ENCODE measurements around the gene COA1.

DNA sequence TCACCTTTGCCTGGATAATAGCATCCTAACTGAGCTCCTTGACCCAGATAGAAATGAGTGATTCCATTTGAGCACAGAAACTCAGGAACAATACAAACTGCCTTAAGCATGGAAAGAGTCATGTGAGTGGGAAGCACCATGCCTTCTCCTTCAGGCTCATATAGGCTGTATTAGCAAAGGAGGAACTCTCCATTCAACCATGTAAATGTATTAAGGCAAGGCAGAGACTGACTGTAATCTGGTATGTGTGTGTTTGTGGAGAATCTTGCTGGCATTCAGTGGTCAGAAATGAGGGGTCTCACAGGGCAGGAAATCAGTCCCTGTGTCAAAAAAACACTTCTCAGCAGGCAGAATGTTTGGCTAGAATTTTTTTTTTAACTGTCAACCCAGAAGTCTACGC is 40.2 kb downstream of the COA1 start:
- TF ChIP-seq MXI1 (conservative IDR thresholded peaks at IDR 0.05; ENCODE audit: poor library complexity, severe bottlenecking) (no peak), EZH2 (IDR thresholded peaks at IDR 0.05; ENCODE audit: borderline replicate concordance, insufficient read depth, low read length, poor library complexity, severe bottlenecking) (no peak), EP300 (conservative IDR thresholded peaks at IDR 0.05; ENCODE audit: poor library complexity, severe bottlenecking) (no peak), POLR2AphosphoS5 (IDR thresholded peaks at IDR 0.05) (no peak)
- TF ChIP-seq, protein P1, sequence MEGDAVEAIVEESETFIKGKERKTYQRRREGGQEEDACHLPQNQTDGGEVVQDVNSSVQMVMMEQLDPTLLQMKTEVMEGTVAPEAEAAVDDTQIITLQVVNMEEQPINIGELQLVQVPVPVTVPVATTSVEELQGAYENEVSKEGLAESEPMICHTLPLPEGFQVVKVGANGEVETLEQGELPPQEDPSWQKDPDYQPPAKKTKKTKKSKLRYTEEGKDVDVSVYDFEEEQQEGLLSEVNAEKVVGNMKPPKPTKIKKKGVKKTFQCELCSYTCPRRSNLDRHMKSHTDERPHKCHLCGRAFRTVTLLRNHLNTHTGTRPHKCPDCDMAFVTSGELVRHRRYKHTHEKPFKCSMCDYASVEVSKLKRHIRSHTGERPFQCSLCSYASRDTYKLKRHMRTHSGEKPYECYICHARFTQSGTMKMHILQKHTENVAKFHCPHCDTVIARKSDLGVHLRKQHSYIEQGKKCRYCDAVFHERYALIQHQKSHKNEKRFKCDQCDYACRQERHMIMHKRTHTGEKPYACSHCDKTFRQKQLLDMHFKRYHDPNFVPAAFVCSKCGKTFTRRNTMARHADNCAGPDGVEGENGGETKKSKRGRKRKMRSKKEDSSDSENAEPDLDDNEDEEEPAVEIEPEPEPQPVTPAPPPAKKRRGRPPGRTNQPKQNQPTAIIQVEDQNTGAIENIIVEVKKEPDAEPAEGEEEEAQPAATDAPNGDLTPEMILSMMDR (IDR thresholded peaks at IDR 0.05; ENCODE audit: poor library complexity, severe bottlenecking) = no peak

Data from neural cell (in vitro differentiated cells).